Measurements from ENCODE around the gene ARHGAP6.
"Not testable (repeated sequence)": the region's sequence is repeated elsewhere in the genome, so short reads cannot be mapped to it uniquely, and the experiment has no call there.

The ARHGAP6 gene

DNA sequence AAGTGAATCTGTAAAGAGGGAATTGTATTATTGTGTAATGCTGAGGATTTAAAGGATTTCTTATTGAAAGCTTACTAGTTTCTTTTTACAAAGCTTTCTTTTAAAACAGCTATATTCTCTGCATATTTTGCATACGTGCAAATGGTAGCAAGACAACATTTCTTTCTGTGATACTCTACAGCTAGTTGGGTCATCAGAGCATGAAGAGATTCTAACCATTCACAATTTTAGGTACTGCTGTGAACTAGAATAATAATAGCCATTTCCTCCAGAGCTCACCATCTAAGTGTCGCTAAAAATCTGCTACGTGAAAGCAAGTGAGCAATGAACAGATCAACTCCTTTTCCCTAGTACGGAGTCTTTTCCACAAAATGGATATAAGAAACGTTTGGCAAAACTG, 37.3 kb downstream of the ARHGAP6 start:
- TF ChIP-seq, protein P1, sequence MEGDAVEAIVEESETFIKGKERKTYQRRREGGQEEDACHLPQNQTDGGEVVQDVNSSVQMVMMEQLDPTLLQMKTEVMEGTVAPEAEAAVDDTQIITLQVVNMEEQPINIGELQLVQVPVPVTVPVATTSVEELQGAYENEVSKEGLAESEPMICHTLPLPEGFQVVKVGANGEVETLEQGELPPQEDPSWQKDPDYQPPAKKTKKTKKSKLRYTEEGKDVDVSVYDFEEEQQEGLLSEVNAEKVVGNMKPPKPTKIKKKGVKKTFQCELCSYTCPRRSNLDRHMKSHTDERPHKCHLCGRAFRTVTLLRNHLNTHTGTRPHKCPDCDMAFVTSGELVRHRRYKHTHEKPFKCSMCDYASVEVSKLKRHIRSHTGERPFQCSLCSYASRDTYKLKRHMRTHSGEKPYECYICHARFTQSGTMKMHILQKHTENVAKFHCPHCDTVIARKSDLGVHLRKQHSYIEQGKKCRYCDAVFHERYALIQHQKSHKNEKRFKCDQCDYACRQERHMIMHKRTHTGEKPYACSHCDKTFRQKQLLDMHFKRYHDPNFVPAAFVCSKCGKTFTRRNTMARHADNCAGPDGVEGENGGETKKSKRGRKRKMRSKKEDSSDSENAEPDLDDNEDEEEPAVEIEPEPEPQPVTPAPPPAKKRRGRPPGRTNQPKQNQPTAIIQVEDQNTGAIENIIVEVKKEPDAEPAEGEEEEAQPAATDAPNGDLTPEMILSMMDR (conservative IDR thresholded peaks at IDR 0.05; ENCODE audit: low read depth), result no peak
- no peak overlapping the region for H3K27ac ChIP-seq
- DNase-seq (ENCODE audit: low spot score), result no peak
- ChIA-PET CTCF (interaction anchor here (0.6 kb wide), 2 partner anchors 94 to 640 kb away, joined by 3 to 9 read pairs; no protein-coding TSS in a partner anchor), POLR2A (ENCODE audit: low non-redundant PET) (no interaction called here)

DNA sequence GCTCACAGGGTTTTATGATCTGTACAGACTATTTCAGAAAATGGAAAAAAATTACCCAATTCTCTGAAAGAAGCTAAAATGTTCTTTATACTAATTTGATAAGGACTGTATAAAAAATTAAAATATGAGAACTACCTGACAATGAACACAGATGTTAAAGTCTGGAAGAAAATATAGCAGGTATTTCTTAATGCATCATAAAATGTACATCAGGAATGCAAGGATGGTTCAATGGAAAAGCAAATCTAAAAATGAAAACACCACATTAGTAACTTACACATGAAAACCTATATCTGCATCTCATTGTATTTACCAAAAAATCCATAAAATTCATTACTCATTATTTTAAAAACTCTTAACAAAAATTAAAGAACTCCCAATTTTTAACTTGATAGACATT, 39.4 kb downstream of the ARHGAP6 start:
- TF ChIP-seq, protein P1 (conservative IDR thresholded peaks at IDR 0.05; ENCODE audit: low read depth), result no peak
- no peak for DNase-seq (ENCODE audit: low spot score)
- ChIA-PET POLR2A (ENCODE audit: low non-redundant PET) (no interaction called here), CTCF (no interaction called here)
- H3K27ac ChIP-seq, result no peak overlapping the region

DNA sequence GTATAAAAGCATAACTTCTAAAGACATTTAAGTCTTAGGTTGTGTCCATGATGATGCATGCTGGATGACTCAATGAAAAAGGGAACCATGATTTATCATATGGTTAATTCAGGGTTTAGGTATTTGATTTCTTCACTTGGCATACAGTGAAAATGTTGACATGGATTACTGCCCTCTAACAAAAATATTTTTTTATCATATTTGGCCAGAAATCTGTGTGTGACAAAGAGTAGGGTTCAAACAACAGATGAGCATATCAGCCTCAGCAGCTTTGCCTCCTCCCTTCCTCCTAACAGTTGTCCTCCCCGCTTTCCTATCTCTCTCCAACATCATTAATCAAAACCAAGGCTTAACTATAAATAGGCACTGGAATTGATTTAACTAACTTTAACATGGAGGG, 46.3 kb downstream of the ARHGAP6 start:
- H3K27ac ChIP-seq, result no peak overlapping the region
- CTCF ChIA-PET, result no interaction called here
- POLR2A ChIA-PET (ENCODE audit: low non-redundant PET), result no interaction called here
- peak; percentile 0 for DNase-seq (ENCODE audit: low spot score)
- TF ChIP-seq, protein P1 (conservative IDR thresholded peaks at IDR 0.05; ENCODE audit: low read depth), result no peak

DNA sequence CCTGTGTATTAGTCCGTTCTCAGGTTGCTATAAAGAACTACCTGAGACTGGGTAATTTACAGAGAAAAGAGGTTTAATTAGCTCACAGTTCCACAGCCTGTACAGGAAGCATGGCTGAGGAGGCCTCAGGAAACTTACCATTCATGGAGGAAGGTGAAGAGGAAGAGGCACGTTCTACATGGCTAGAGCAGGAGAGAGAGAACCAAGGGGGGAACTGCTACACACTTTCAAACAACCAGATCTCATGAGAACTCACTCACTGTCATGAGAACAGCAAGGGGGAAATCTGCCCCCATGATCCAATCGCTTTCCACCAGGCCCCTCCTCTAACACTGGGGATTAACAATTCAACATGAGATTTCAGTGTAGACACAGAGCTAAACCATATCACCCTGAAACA, 51.5 kb downstream of the ARHGAP6 start:
- DNase-seq (ENCODE audit: low spot score); POLR2A ChIA-PET (ENCODE audit: low non-redundant PET); CTCF ChIA-PET; H3K27ac ChIP-seq: not testable (repeated sequence)

DNA sequence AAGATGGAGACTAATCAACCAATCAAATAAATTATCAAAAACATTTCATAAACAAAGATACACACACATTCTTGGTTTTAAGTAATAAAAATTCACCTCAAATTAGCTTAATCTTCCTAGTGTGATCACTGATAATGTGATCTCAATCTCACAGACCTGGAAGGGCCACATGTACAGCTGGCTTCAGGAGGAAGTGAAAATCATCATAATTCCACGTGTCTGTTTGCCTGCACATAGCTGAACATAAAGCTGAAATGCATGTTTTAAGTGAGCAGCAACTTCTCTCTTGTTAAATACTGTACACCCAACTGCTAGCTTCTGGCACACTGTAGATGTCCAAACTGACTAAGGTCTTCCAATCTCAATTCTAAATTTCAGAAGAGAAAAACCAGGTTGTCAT, 53.8 kb downstream of the ARHGAP6 start:
- H3K27ac ChIP-seq, result no peak overlapping the region
- TF ChIP-seq, protein P1 (conservative IDR thresholded peaks at IDR 0.05; ENCODE audit: low read depth), result no peak
- ChIA-PET POLR2A (ENCODE audit: low non-redundant PET) (no interaction called here), CTCF (no interaction called here)
- no peak for DNase-seq (ENCODE audit: low spot score)

DNA sequence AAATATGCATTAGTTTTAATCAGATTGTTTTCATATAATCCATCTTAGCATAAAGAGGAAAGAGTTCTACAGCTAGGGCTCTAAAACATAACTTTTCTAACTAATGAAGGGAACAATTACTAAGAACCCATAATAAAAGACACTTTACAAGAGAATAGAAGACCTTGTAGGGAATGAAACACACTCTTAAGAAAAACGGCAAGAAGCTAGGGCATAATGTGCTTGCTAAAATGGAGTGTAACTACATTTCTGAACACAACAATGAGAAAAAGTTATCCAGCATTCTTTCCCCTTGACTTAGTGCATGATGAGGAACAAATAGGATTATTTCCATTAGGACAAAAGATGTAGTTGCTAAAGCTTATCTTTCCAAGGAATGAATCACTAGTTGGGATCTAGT, 54.6 kb downstream of the ARHGAP6 start:
- TF ChIP-seq, protein P1 (conservative IDR thresholded peaks at IDR 0.05; ENCODE audit: low read depth), result no peak
- POLR2A ChIA-PET (ENCODE audit: low non-redundant PET), result no interaction called here
- no peak for DNase-seq (ENCODE audit: low spot score)
- no peak overlapping the region for H3K27ac ChIP-seq
- CTCF ChIA-PET, result no interaction called here

DNA sequence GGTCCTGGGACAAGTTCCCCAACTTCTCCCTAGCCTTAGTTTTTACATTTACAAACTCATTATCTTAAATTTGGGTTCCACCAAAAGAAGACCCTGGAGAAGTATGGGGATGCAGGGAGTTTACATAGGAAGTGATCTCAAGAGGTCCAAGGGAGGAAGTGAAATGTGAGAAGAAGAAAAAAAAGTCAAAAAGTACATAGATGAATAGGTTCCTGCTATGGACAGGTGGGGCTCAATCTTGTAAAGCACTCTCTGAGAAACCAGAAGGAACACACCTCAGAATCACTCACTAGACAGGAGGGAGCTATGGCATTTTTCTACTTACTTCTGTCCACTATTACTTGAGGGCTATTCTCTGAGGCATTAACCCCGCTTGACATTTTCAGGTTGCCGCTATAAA, 56.6 kb downstream of the ARHGAP6 start:
- TF ChIP-seq, protein P1 (conservative IDR thresholded peaks at IDR 0.05; ENCODE audit: low read depth), result no peak
- ChIA-PET CTCF (no interaction called here), POLR2A (ENCODE audit: low non-redundant PET) (no interaction called here)
- no peak for DNase-seq (ENCODE audit: low spot score)
- no peak overlapping the region for H3K27ac ChIP-seq
